T47D (cell line): Measurements from ENCODE around the gene PRKG1.
"Not testable (repeated sequence)": the region's sequence is repeated elsewhere in the genome, so short reads cannot be mapped to it uniquely, and the experiment has no call there.

ENCODE experiments used
- DNase-seq, 2 experiments: peaks; one replicate each; pipeline versions ENCODE4 v3.0.0 to v3.0.0-alpha.2; 2011 to 2012; ENCODE audit warnings: low read depth in 1 of 2, low spot score in 1 of 2
- JUND ChIP-seq: IDR thresholded peaks from 2 replicates; pipeline ENCODE4 v1.6.1; 2012; ENCODE audit warnings: low read depth
- in situ Hi-C: cut with HindIII; loops from 2 replicates; pipeline ENCODE4 v1.10.0; 2016; ENCODE audit warnings: low sequenced_read_pairs, low pct_unique_long_range_greater_than_20kb

Gene PRKG1

DNA sequence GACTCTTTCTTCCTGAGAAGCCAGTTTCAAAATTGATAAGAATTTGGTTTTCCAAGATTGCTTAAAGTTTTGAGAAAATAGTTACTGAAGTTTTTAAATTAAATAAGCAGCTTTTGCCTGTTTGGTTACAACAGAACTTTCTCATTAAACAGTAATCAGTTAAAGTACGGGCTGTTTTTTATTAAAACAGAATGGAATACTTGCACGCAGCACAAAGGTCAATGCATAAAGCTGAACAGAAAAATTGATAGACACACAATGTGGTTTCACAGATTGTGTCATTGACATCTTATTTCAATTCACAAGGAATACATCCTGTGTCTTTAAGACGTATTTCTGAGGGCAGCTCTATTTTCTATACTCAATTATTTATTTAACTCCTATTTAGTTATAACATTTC, 192.2 kb downstream of the PRKG1 start:
- no peak for DNase-seq
- no peak for TF ChIP-seq JUND
- in situ Hi-C loops, result no loop called here

DNA sequence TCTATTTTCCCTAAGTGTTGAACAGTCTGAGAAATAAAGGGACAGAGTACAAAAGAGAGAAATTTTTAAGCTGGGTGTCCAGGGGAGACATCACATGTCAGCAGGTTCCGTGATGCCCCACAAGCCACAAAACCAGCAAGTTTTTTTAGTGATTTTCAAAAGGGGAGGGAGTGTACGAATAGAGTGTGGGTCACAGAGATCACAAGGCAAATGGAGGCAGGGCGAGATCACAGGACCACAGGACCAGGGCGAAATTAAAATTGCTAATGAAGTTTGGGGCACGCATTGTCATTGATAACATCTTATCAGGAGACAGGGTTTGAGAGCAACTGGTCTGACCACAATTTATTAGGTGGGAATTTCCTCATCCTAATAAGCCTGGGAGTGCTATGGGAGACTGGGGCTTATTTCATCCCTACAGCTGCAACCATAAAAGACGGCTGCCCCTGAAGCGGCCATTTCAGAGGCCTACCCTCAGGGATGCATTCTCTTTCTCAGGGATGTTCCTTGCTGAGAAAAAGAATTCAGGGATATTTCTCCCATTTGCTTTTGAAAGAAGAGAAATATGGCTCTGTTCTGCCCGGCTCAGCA, 193.8 kb downstream of the PRKG1 start:
- in situ Hi-C loops, DNase-seq: not testable (repeated sequence)

GRCh38 chr10:51269821-51270220, 195.5 kb downstream of the PRKG1 start:
- in situ Hi-C loops, result no loop called here
- no peak for TF ChIP-seq JUND
- DNase-seq, result no peak

- DNase-seq, result no peak
- in situ Hi-C loops, result no loop called here
- no peak for TF ChIP-seq JUND
Measured at GRCh38 chr10:51270936-51271530, 196.7 kb downstream of the PRKG1 start.

- DNase-seq, in situ Hi-C loops: not testable (repeated sequence)
Measured at GRCh38 chr10:51272099-51272498, 197.8 kb downstream of the PRKG1 start.

GRCh38 chr10:51272555-51272954, 198.3 kb downstream of the PRKG1 start:
- no peak for DNase-seq
- in situ Hi-C loops, result no loop called here
- no peak for TF ChIP-seq JUND

DNA sequence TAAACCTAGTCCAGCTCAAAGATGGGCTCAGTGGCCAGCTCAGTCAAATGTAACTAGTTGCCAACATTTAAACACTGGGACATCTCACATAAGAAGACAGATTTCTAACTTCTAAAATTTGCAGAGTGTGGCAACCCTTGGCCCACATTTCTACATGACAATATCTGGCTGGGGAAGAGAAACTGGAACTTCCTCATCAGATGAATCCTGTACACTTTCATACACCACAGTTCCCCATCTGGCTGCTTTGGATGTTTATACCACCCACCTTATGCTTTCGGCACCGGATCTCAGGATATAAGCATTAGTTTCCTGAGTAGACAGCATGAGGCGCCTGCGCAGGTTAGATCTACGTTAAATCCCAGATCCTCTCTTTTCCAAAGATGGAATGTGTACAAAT, 199.3 kb downstream of the PRKG1 start:
- no peak for DNase-seq
- in situ Hi-C loops, result no loop called here
- TF ChIP-seq JUND, result no peak

GRCh38 chr10:51276097-51276496, 201.8 kb downstream of the PRKG1 start:
- in situ Hi-C loops, DNase-seq: not testable (repeated sequence)

GRCh38 chr10:51281387-51281786, 207.1 kb downstream of the PRKG1 start:
- in situ Hi-C loops, DNase-seq: not testable (repeated sequence)

GRCh38 chr10:51285601-51286000, 211.3 kb downstream of the PRKG1 start:
- DNase-seq, result no peak
- TF ChIP-seq JUND, result no peak
- in situ Hi-C loops, result no loop called here

- TF ChIP-seq JUND, result no peak
- in situ Hi-C loops, result no loop called here
- DNase-seq, result no peak
Measured at GRCh38 chr10:51288511-51288910, 214.2 kb downstream of the PRKG1 start.

GRCh38 chr10:51289519-51289918, 215.2 kb downstream of the PRKG1 start:
- no peak for DNase-seq
- in situ Hi-C loops, result no loop called here
- no peak for TF ChIP-seq JUND

- in situ Hi-C loops, result no loop called here
- no peak for TF ChIP-seq JUND
- DNase-seq, result no peak
Measured at GRCh38 chr10:51291961-51292360, 217.7 kb downstream of the PRKG1 start.

GRCh38 chr10:51297438-51297837, 223.2 kb downstream of the PRKG1 start:
- no peak for TF ChIP-seq JUND
- no peak for DNase-seq
- in situ Hi-C loops, result no loop called here
